GM19324 (cell line): ENCODE data around the gene LSM8.
"Not testable (repeated sequence)": the region's sequence is repeated elsewhere in the genome, so short reads cannot be mapped to it uniquely, and the experiment has no call there.

Experiments
- ATAC-seq: cut with Tn5 transposase; IDR thresholded peaks from one replicate; pipeline ENCODE4 v1.9.1; 2021; ENCODE audit warnings: mild to moderate bottlenecking, moderate library complexity; ENCODE audit not compliant: unreplicated experiment, low FRiP score

Gene LSM8

GRCh38 chr7:118195837-118196474, 12.0 kb downstream of the LSM8 start:
- ATAC-seq: no peak

GRCh38 chr7:118202061-118202460, 18.1 kb downstream of the LSM8 start:
- no peak for ATAC-seq

- ATAC-seq: peak; percentile 97
Measured at GRCh38 chr7:118214051-118214832, 30.3 kb downstream of the LSM8 start.

- peak; percentile 23 for ATAC-seq
Measured at GRCh38 chr7:118214833-118215182, 30.8 kb downstream of the LSM8 start.

GRCh38 chr7:118217210-118217619, 33.3 kb downstream of the LSM8 start:
- ATAC-seq: no peak

GRCh38 chr7:118218413-118219156, 34.6 kb downstream of the LSM8 start:
- ATAC-seq: no peak

- ATAC-seq: no peak
Measured at GRCh38 chr7:118219157-118219512, 35.2 kb downstream of the LSM8 start.

- no peak for ATAC-seq
Measured at GRCh38 chr7:118220583-118220982, 36.6 kb downstream of the LSM8 start.

GRCh38 chr7:118222591-118222990, 38.6 kb downstream of the LSM8 start:
- no peak for ATAC-seq

GRCh38 chr7:118224521-118224920, 40.6 kb downstream of the LSM8 start, which contains the start of gene ANKRD7:
ANKRD7 (plus strand) TSS chr7:118224704; CDS start chr7:118224831, 127 bp downstream.
- ATAC-seq: no peak

GRCh38 chr7:118232837-118233236, 48.9 kb downstream of the LSM8 start:
- ATAC-seq: no peak

GRCh38 chr7:118233799-118234198, 49.8 kb downstream of the LSM8 start:
- ATAC-seq: no peak

GRCh38 chr7:118239014-118239413, 55.0 kb downstream of the LSM8 start:
- no peak for ATAC-seq

- ATAC-seq: not testable (repeated sequence)
Measured at GRCh38 chr7:118240320-118240719, 56.4 kb downstream of the LSM8 start.
